HG03439 (cell line): ENCODE results near the gene IL36B.
"Not testable (repeated sequence)": the region's sequence is repeated elsewhere in the genome, so short reads cannot be mapped to it uniquely, and the experiment has no call there.

Source experiments
- ATAC-seq: cut with Tn5 transposase; IDR thresholded peaks from one replicate; pipeline ENCODE4 v1.9.1; 2021; ENCODE audit warnings: mild to moderate bottlenecking, moderate library complexity; ENCODE audit not compliant: unreplicated experiment

IL36B gene

DNA sequence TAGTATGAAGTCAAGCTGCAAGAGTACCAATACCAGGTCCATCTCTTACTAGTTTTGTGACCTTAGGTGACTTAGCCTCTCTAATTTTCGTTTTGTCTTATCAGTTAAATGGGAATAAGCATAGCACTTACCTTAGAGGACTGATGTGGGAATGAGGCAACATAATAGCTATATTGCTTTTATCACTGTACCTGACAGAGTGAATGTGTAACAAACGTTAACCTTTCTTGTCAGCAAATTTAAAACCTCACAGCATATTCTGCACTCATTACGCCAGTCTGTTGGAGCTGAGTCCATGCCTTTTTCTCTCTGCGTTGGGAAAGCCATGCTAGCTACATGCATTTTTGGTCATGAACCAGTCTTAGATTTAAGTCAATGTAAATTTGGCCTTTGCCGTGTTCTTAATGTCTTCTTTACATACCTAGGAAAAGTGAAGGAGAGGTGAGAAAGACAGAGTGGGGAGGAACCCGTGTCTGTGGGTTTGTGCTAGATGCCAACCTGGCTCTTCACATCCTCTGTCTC, at the start of gene IL36B:
Gene IL36B (minus strand): TSS at position 472 of the 522 bp plus-strand sequence.
- ATAC-seq, result no peak

DNA sequence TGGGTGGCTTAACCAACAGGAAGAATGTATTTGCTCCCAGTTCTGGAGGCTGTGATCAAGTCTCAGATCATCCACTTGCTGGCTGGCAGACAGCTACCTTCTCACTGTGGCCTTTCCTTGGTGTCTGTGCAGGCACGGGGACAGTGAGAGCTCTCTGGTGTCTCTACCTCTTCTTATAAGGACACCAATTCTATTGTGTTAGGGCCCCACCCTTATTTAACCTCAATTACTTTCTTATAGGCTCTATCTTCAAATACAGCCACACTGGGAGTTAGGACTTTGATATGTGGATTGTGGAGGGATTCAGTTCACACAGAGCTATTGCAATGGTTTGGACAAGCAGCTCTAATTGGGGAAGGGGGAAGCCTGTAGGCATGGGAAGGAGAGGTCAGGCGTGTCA, 49.5 kb upstream of the IL36B start:
- no peak for ATAC-seq

DNA sequence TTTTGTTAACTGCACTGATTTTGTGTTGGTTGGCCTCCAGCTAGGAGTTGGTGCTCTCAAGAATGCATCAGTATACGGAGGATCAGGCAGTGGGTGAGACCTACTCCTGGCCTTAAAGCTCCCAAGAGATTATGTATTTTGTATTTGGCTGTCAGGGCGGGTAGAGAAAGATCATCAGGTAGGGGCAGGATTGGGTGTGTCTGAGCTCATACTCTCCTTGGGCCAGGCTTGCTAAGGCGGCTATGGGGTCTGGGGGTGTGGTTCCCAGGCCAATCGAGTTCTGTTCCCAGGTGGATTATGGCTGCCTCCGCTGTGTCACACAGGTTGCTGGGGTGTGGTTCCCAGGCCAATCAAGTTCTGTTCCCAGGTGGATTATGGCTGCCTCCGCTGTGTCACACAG, 45.9 kb upstream of the IL36B start:
- ATAC-seq, result no peak

- ATAC-seq, result peak; percentile 63
Measured at GRCh38 chr2:113098041-113098440, 45.4 kb upstream of the IL36B start.

DNA sequence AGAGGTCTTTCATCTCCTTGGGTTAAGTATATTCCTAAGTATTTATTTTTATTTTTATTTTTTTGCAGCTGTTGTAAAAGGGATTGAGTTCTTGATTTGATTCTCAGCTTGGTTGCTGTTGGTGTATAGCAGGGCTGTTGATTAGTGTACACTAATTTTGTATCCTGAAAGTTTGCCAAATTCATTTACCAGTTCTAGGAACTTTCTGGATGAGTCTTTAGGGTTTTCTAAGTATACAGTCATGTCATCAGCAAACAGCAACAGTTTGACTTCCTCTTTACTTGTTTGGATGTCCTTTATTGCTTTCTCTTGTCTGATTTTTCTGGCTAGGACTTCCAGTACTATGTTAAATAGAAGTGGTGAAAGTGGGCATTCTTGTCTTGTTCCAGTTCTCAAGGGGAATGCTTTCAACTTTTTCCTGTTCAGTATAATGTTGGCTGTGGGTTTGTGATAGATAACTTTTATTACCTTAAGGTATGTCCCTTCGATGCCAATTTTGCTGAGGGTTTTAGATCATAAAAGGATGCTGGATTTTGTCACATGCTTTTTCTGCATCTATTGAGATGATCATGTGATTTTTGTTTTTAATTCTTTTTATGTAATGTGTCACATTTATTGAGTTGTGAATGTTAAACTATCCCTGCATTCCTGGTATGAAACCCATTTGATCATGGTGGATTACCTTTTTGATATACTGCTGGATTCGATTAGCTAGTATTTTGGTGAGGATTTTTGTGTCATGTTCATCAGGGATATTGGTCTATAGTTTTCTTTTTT, 44.4 kb upstream of the IL36B start:
- not testable (repeated sequence) for ATAC-seq

DNA sequence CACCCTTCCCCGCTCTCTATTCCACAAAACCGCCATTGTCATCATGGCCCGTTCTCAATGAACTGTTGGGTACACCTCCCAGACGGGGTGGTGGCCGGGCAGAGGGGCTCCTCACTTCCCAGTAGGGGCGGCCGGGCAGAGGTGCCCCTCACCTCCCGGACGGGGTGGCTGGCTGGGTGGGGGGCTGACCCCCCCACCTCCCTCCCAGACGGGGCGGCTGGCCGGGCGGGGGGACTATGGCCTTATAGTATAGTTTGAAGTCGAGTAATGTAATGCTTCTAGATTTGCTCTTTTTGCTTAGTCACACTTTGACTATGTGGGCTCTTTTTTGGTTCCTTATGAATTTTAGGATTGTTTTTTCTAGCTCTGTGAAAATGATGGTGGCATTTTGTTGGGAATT, 43.6 kb upstream of the IL36B start:
- ATAC-seq, result not testable (repeated sequence)

- ATAC-seq, result no peak
Measured at GRCh38 chr2:113093613-113093977, 40.9 kb upstream of the IL36B start.

GRCh38 chr2:113092864-113093612, 40.4 kb upstream of the IL36B start:
- ATAC-seq, result no peak

DNA sequence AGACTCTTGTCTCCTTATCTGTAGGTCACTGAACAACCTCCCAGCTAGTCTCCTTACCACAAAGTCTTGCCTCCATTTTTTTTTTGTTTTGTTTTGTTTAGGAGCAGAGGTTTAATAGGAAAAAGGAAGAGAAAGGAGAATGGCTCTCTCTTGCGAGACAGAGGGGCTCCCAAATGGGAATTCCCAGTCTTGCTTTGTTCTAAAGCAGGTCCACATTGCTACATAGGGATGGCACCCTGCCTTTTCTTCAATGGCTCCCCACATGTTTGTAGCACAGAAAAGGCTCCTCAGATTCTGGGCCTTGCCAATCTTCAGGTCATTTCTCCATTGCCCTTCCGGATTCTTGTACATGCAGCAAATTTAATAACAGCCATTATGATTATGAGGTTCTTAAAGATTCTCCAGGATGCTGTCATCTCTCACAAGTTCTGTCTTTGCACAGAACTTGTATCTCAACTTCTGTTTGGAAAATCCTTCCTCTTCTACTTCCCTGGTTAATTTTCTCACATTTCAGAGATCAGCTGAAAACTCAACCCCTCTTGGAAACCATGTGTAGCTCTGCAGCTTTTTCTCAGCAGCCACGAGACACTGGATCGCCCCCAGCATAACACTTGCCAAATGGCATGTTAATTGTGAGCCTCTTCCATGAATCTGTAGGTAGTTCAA, 38.7 kb upstream of the IL36B start:
- ATAC-seq, result no peak

DNA sequence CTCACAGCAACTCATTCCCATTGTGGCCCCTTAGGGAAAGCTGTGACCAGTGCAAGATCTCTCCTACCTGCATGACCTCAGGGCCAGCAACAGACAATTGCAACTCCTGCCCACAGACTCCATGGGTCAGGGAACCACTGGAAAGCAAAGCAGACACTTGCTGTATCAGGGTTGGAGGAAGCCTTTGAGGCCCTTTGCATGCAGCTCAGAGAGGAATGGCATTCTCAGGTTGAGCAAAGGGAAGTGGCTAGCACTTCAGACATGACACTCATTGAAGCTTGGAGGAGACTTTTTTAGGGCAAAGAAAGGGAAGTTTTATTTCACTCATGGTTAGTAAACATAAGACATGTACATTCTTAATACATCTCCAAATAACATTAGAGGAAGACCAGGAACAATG, 37.2 kb upstream of the IL36B start:
- no peak for ATAC-seq

GRCh38 chr2:113088213-113088992, 35.7 kb upstream of the IL36B start:
- no peak for ATAC-seq

DNA sequence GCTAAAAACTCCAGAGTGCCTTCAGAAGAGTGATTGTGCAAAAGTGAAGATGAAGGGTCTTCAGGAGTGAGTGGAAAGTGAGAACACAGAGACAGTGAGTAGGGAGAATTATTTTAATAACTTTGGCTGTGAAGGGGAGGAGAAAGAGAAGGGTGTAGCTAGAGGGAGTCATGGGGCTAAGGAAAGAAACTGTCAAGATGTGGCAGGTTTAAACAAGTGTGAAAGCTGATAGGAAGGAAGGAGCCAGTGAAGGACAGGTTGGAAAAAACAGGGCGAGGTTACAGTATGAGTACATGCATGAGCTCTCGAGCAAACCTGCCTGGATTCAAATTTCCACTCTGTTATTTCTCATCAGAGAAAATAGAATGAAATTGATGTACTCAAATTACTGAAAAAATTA, 32.9 kb upstream of the IL36B start:
- ATAC-seq, result no peak

- ATAC-seq, result no peak
Measured at GRCh38 chr2:113084249-113085000, 31.8 kb upstream of the IL36B start.

DNA sequence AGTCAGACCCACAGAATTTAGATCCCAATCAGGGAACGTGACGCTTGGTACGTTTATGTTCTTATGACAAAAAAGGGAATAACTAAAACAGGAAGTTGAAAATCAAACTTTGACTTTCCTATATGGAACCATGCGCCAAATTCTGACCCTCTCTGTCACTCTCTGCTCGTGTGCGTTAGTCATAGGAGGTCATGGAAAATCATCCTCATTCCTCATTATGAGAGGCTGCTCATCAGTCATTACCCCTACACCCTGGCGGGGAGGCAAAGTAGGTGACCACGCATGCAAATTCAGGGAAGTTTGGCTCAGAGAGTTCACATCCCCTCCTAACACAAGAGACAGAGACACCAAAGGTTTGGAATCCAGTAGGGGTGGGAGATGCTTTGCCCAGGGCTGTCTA, 30.6 kb upstream of the IL36B start:
- no peak for ATAC-seq

DNA sequence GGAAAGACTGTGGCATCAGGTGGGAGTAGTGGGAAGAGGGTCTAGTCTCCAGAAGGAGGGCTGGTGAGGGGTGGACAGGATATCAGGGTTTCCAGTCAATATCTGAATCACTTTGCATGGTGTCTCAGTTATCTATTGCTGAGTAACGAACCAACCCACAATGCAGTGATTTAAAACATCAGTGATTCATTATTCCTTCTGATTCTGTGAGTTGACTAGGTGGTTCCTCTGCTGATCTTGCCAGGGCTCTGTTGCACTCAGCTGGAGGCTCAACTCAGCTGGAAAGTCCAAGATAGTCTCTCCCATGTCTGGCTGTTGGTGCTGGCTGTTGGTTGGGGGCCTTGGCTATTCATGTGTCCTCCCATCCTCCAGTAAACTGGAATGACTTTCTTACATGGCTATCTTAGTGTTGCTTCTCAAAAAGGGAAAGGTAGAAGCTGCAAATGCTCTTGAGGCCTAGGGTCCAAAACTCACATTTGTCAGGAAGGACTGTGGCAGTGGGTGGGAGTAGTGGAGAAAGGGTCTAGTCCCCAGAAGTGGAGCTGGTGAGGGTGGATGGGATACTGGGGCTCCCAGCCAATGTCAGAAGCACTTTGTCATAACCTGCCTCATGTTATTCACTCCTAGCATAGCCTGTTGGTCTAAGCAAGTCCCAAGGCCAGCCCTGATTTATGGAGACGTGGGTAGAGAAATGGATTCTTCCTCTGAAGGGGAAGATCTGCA, 29.0 kb upstream of the IL36B start:
- ATAC-seq, result no peak

DNA sequence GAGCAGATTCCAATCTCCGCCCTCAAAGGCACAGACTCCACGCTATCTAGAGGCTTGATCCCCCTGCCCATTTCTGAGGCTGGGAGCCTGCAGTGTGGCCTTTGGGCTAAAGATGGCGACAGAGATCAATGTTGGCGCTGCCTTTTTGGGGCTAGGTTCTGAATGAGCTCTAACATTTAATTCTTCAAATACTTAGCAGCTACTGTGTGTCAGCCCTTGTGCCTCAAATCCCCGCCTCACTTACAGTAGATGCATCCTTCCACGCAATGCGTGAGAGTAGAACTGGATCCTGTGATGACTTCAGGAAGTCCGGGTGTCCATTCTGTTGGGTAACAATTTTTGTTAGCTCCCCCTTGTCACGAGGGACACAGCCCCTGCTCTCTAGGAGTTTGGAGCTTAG, 27.5 kb upstream of the IL36B start:
- no peak for ATAC-seq

GRCh38 chr2:113079131-113079530, 26.5 kb upstream of the IL36B start:
- ATAC-seq, result no peak

DNA sequence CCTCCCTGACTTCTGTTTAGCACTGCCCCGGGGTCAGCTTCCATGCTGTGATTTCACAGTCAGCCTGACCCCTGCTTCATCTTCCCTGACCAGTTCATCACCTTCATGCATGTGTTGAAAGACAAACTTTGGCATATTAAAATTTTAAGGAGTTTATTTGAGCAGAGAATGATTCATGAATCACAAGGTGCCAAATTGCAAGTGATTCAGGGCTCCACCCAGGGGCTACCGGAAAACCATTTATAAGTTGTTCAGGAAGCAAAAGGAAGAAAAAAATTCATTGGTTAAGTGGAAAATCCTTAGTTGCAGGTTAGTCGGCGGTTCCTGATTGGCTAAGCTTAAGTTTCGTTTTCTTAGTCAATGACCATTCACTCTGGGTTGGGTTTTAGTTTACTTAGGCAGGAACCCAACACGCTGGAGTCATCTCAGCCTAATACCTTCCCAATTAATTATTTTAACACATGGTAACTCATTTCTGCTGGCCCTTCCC, 25.7 kb upstream of the IL36B start:
- ATAC-seq, result no peak

DNA sequence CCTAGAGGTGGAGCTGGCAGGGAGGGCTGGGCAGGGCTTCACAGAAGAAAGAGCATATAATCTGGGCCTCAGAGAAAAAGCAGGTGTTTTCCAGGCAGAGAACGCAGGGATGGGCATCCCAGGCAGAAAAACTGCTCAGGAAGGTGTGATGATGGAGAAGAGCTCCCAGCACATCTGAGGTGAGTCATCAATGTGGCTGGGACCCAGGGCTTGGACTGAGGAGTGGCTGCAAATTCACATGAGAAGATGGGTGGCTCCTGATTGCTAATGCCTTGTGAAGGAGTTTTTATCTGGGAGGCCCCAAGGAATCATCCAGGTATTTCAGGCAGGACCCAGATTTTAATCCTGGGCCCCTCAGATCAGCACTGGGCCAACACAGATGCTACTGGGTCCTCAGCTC, 25.3 kb upstream of the IL36B start:
- no peak for ATAC-seq
